Measurements from ENCODE around the gene RHOH. TPM values are rescaled to one million over a fixed set of nuclear protein-coding genes. Genes with fewer than 3 reads are reported as not detected.

RHOH gene
- total and polyA plus RNA-seq, 3 experiments from 2014 or later, result 148 to 262 (median 148) TPM

DNA sequence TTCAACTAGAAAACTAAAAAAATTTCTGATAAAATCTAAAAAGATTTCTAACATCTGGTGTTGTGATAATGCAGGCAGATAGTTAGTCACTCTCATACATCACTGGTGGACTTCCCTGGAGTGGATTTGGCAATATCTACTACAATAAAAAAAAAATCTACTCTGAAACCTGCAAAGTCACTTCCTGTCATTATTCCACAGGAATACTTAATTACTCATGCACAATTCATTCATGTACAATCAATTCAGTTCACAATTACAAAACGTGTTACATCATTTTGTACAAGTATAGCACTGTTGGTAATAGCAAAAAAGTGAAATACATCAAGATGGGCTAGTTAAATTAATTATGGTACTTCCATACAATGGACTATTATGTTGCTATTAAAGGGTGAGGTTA, 16.5 kb upstream of the RHOH start:
- Mint-ChIP-seq H3K4me3 (no peak overlapping the region), H3K27ac (no peak overlapping the region), H3K4me1 (peaks cover 5 to 35% (median 12%) of the 10 kb centered on the region in 3 donors), H3K27me3 (no peaks in the 10 kb centered on the region), H3K36me3 (no peaks in the 10 kb centered on the region), H3K9me3 (peaks cover 0 to 1% (median 0%) of the 10 kb centered on the region in 5 donors)
- CTCF ChIA-PET, result no interaction called here
- Histone ChIP-seq H3K27me3 (ENCODE audit: insufficient read depth, low read length, poor library complexity, severe bottlenecking) (no peaks in the 10 kb centered on the region), H3K4me3 (ENCODE audit: low read length) (no peak overlapping the region), H3K27ac (ENCODE audit: low read depth, low read length) (no peak overlapping the region), H3K9me3 (ENCODE audit: low read length) (no peaks in the 10 kb centered on the region), H3K4me1 (ENCODE audit: insufficient read depth, low read length) (peaks cover 11% of the 10 kb centered on the region), H3K36me3 (ENCODE audit: insufficient read depth, low read length) (no peaks in the 10 kb centered on the region)
- no peak for DNase-seq
- POLR2A ChIA-PET, result no interaction called here

DNA sequence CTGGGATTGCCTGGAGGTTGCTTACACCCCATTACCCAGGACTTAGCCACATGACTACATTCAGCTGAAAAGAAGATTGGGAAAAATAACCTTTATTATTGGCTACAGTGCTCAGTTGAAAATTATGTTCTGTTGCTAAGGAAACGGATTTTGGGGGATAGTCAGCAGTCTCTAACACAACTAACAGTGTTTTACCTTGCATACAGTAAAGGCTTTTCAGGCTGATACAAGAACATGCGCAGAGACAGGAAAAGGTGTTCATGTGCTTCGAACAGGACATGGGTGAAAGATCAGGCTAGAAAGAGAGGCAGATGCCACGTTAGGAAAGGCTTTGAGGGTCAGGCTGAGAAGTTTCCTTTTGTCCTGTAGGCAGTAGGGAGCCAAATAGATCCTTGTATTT, 14.8 kb upstream of the RHOH start:
- H3K4me1 ChIP-seq (ENCODE audit: insufficient read depth, low read length), result peaks cover 17% of the 10 kb centered on the region
- POLR2A ChIA-PET, result no interaction called here

GRCh38 chr4:40182954-40183353, 13.9 kb upstream of the RHOH start:
- H3K27me3 Mint-ChIP-seq, result no peaks in the 10 kb centered on the region
- no peaks in the 10 kb centered on the region for H3K27me3 ChIP-seq (ENCODE audit: insufficient read depth, low read length, poor library complexity, severe bottlenecking)
- H3K36me3 ChIP-seq (ENCODE audit: insufficient read depth, low read length), result no peaks in the 10 kb centered on the region
- no peaks in the 10 kb centered on the region for H3K9me3 ChIP-seq (ENCODE audit: low read length)
- peaks cover 0 to 1% (median 0%) of the 10 kb centered on the region in 5 donors for H3K9me3 Mint-ChIP-seq
- no peak overlapping the region for H3K27ac ChIP-seq (ENCODE audit: low read depth, low read length)
- CTCF ChIA-PET, result interaction anchor here (1.2 to 1.3 kb wide), 2 partner anchors 47 to 142 kb away, joined by 3 to 4 read pairs; no protein-coding TSS in a partner anchor
- no peak overlapping the region for H3K27ac Mint-ChIP-seq
- POLR2A ChIA-PET, result no interaction called here
- peaks cover 21% of the 10 kb centered on the region for H3K4me1 ChIP-seq (ENCODE audit: insufficient read depth, low read length)
- H3K4me3 Mint-ChIP-seq, result no peak overlapping the region
- no peak for DNase-seq
- no peak overlapping the region for H3K4me3 ChIP-seq (ENCODE audit: low read length)
- peaks cover 0 to 4% (median 0%) of the 10 kb centered on the region in 3 donors for H3K36me3 Mint-ChIP-seq
- H3K4me1 Mint-ChIP-seq, result peaks cover 8 to 52% (median 12%) of the 10 kb centered on the region in 3 donors

More for the DNA sequence above, 14.8 kb upstream of the RHOH start:
- Histone ChIP-seq H3K4me3 (ENCODE audit: low read length) (no peak overlapping the region), H3K36me3 (ENCODE audit: insufficient read depth, low read length) (no peaks in the 10 kb centered on the region), H3K27ac (ENCODE audit: low read depth, low read length) (no peak overlapping the region), H3K9me3 (ENCODE audit: low read length) (no peaks in the 10 kb centered on the region), H3K27me3 (ENCODE audit: insufficient read depth, low read length, poor library complexity, severe bottlenecking) (no peaks in the 10 kb centered on the region)
- CTCF ChIA-PET, result no interaction called here
- peaks cover 0 to 4% (median 0%) of the 10 kb centered on the region in 3 donors for H3K36me3 Mint-ChIP-seq
- peaks cover 0 to 1% (median 0%) of the 10 kb centered on the region in 5 donors for H3K9me3 Mint-ChIP-seq
- H3K27me3 Mint-ChIP-seq, result no peaks in the 10 kb centered on the region
- no peak overlapping the region for H3K27ac Mint-ChIP-seq
- no peak overlapping the region for H3K4me3 Mint-ChIP-seq
- no peak for DNase-seq
- peaks cover 5 to 48% (median 12%) of the 10 kb centered on the region in 3 donors for H3K4me1 Mint-ChIP-seq

GRCh38 chr4:40183615-40184411, 13.0 kb upstream of the RHOH start:
- peak overlapping the region in 5 of 7 donors; percentile 44 to 54 (median 50) for H3K4me3 Mint-ChIP-seq
- Histone ChIP-seq H3K27me3 (ENCODE audit: insufficient read depth, low read length, poor library complexity, severe bottlenecking) (no peaks in the 10 kb centered on the region), H3K4me3 (ENCODE audit: low read length) (no peak overlapping the region), H3K4me1 (ENCODE audit: insufficient read depth, low read length) (peaks cover 21% of the 10 kb centered on the region), H3K9me3 (ENCODE audit: low read length) (no peaks in the 10 kb centered on the region), H3K36me3 (ENCODE audit: insufficient read depth, low read length) (no peaks in the 10 kb centered on the region), H3K27ac (ENCODE audit: low read depth, low read length) (no peak overlapping the region)
- no peaks in the 10 kb centered on the region for H3K27me3 Mint-ChIP-seq
- ChIA-PET CTCF (interaction anchor here (1.1 to 2.0 kb wide), 4 partner anchors 34 to 141 kb away, joined by 3 to 8 read pairs (median 4); no protein-coding TSS in a partner anchor), POLR2A (interaction anchor here (0.9 to 1.0 kb wide), 2 partner anchors 42 to 100 kb away, joined by 3 to 6 read pairs; no protein-coding TSS in a partner anchor)
- H3K27ac Mint-ChIP-seq, result peak overlapping the region in 6 of 8 donors; percentile 40 to 70 (median 60)
- H3K36me3 Mint-ChIP-seq, result peaks cover 0 to 4% (median 0%) of the 10 kb centered on the region in 3 donors
- H3K9me3 Mint-ChIP-seq, result peaks cover 0 to 1% (median 0%) of the 10 kb centered on the region in 5 donors
- H3K4me1 Mint-ChIP-seq, result peaks cover 8 to 54% (median 12%) of the 10 kb centered on the region in 3 donors
- no peak for DNase-seq

DNA sequence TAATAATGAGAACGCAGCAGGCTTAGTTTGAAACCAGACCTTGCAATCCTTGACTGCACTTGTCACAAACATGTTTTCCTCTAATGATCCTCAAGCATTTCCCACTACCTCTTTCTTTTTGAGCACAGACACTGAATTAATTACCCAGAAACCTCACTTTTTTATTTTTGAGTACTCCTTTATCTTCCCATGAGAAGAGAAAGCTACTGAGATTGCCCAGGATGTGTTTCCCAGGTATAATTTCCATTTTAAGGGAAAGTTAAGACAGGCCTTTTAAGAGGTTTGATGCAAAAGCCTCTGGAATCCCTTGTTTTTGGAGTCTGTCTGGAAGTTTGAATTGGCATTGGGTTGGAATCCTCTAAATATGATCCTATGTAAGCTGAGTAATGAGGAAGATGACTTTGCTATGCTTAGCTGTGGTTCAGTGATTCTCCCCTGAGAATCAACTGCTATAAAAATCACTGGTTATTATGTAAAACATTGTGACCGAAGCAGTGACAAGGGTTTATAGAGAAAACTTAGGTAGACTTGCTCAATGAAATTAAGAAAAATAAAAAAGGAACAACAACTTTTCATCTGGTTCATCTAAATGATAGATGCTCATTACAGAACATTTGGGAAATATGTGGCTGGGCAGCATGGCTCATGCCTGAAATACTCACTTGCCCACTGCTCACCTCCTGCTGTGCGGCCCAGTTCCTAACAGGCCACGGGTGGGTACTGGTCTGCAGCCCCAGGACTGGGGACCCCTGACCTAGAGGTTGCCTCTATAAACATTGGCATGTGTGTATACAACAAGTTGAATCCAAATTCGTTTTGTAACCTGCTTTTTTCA, 10.8 kb upstream of the RHOH start:
- H3K4me3 Mint-ChIP-seq, result no peak overlapping the region
- no peaks in the 10 kb centered on the region for H3K27me3 Mint-ChIP-seq
- H3K27me3 ChIP-seq (ENCODE audit: insufficient read depth, low read length, poor library complexity, severe bottlenecking), result no peaks in the 10 kb centered on the region
- H3K27ac ChIP-seq (ENCODE audit: low read depth, low read length), result no peak overlapping the region
- peaks cover 31% of the 10 kb centered on the region for H3K4me1 ChIP-seq (ENCODE audit: insufficient read depth, low read length)
- CTCF ChIA-PET, result interaction anchor here (0.9 to 2.9 kb wide), 7 partner anchors 9 to 140 kb away, joined by 3 to 11 read pairs (median 4); no protein-coding TSS in a partner anchor
- H3K27ac Mint-ChIP-seq, result peak overlapping the region in 5 of 8 donors; percentile 21 to 60 (median 47)
- H3K9me3 Mint-ChIP-seq, result peaks cover 0 to 1% (median 0%) of the 10 kb centered on the region in 5 donors
- no peak for DNase-seq
- no peaks in the 10 kb centered on the region for H3K36me3 ChIP-seq (ENCODE audit: insufficient read depth, low read length)
- H3K4me3 ChIP-seq (ENCODE audit: low read length), result no peak overlapping the region
- peaks cover 0 to 4% (median 2%) of the 10 kb centered on the region in 3 donors for H3K36me3 Mint-ChIP-seq
- peaks cover 15 to 72% (median 21%) of the 10 kb centered on the region in 3 donors for H3K4me1 Mint-ChIP-seq
- H3K9me3 ChIP-seq (ENCODE audit: low read length), result no peaks in the 10 kb centered on the region
- POLR2A ChIA-PET, result interaction anchor here (0.7 kb wide), 1 partner anchor 11 kb away, joined by 4 read pairs; the partner anchor contains the start of gene RHOH

GRCh38 chr4:40186665-40187014, 10.2 kb upstream of the RHOH start:
- Histone ChIP-seq H3K4me1 (ENCODE audit: insufficient read depth, low read length) (peaks cover 31% of the 10 kb centered on the region), H3K9me3 (ENCODE audit: low read length) (no peaks in the 10 kb centered on the region), H3K27me3 (ENCODE audit: insufficient read depth, low read length, poor library complexity, severe bottlenecking) (no peaks in the 10 kb centered on the region), H3K4me3 (ENCODE audit: low read length) (no peak overlapping the region), H3K27ac (ENCODE audit: low read depth, low read length) (no peak overlapping the region), H3K36me3 (ENCODE audit: insufficient read depth, low read length) (no peaks in the 10 kb centered on the region)
- ChIA-PET POLR2A (no interaction called here), CTCF (interaction anchor here (1.1 to 2.9 kb wide), 5 partner anchors 9 to 139 kb away, joined by 3 to 11 read pairs (median 4); no protein-coding TSS in a partner anchor)
- Mint-ChIP-seq H3K27ac (peak overlapping the region in 3 of 8 donors; percentile 37 to 60 (median 48)), H3K4me3 (no peak overlapping the region), H3K27me3 (no peaks in the 10 kb centered on the region), H3K36me3 (peaks cover 0 to 4% (median 2%) of the 10 kb centered on the region in 3 donors), H3K4me1 (peaks cover 18 to 77% (median 26%) of the 10 kb centered on the region in 3 donors), H3K9me3 (peaks cover 0 to 1% (median 0%) of the 10 kb centered on the region in 5 donors)
- DNase-seq, result no peak

- no peaks in the 10 kb centered on the region for H3K9me3 ChIP-seq (ENCODE audit: low read length)
- no peaks in the 10 kb centered on the region for H3K27me3 ChIP-seq (ENCODE audit: insufficient read depth, low read length, poor library complexity, severe bottlenecking)
- H3K4me3 ChIP-seq (ENCODE audit: low read length), result no peak overlapping the region
- no peaks in the 10 kb centered on the region for H3K36me3 ChIP-seq (ENCODE audit: insufficient read depth, low read length)
- peaks cover 0 to 4% (median 2%) of the 10 kb centered on the region in 3 donors for H3K36me3 Mint-ChIP-seq
- ChIA-PET POLR2A (no interaction called here), CTCF (interaction anchor here (1.1 to 2.9 kb wide), 5 partner anchors 8 to 138 kb away, joined by 3 to 11 read pairs (median 4); no protein-coding TSS in a partner anchor)
- H3K4me3 Mint-ChIP-seq, result peak overlapping the region in 2 of 7 donors; percentile 24 to 37
- no peak for DNase-seq
- H3K27ac Mint-ChIP-seq, result peak overlapping the region in 5 of 8 donors; percentile 36 to 100 (median 43)
- peaks cover 36% of the 10 kb centered on the region for H3K4me1 ChIP-seq (ENCODE audit: insufficient read depth, low read length)
- H3K27ac ChIP-seq (ENCODE audit: low read depth, low read length), result no peak overlapping the region
- H3K9me3 Mint-ChIP-seq, result no peaks in the 10 kb centered on the region
- no peaks in the 10 kb centered on the region for H3K27me3 Mint-ChIP-seq
- peaks cover 20 to 81% (median 32%) of the 10 kb centered on the region in 3 donors for H3K4me1 Mint-ChIP-seq
Observed at GRCh38 chr4:40187386-40187906, 9.4 kb upstream of the RHOH start.

Measured in CD8-positive, alpha-beta memory T cell (primary cell).